IPS DF 4.7 (cell line): ENCODE data around the gene MFSD1.

Source experiments
- DNase-seq: peaks from one replicate; pipeline ENCODE4 v3.0.0-alpha.2; 2013; ENCODE audit warnings: low spot score; ENCODE audit errors: extremely low read depth

Gene MFSD1

DNA sequence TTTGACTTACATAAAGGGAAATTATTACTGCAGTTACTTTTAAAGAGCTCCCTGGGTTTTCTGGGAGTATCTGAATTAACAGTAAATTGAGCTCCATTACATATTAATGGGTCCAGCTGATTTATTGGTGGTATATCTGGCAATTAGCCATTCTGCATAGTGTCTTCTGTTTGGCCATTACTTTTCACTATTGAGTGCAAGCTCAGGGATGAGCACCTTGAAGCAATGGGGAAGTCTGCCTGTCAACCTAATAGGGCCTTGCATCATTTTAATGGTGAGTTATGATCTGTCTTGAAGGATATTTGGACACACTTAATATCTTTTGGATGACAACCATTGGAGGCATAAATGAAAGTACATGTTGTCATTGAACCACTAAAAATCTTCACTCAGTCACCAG is 73.8 kb downstream of the MFSD1 start:
- no peak for DNase-seq
